Measurements from ENCODE around the gene KCNJ3. TPM values are rescaled to one million over a fixed set of nuclear protein-coding genes. Genes with fewer than 3 reads are reported as not detected.
A peak's percentile ranks its signal among the peaks of the same experiment; 100 is the strongest.

KCNJ3 gene
- total and polyA plus RNA-seq, 2 of the 13 experiments (the other 11 are each of a cell fraction or from before 2014, with no cell fraction given): not detected

GRCh38 chr2:154849482-154849881, 151.0 kb downstream of the KCNJ3 start:
- ATAC-seq (no peak), DNase-seq (ENCODE audit: low spot score) (no peak), FAIRE-seq (no peak)
- H3K79me2 ChIP-seq (ENCODE audit: insufficient read depth, low read length): no peaks in the 10 kb centered on the region
- TF ChIP-seq HMG20A (CRISPR knock-in tag; IDR thresholded peaks at IDR 0.05; ENCODE audit: borderline replicate concordance) (no peak), HNRNPK (IDR thresholded peaks at IDR 0.05; ENCODE audit: low read depth, low read length, poor library complexity, severe bottlenecking) (peak; percentile 18), SMYD3 (CRISPR knock-in tag; IDR thresholded peaks at IDR 0.05) (no peak), SNAPC4 (CRISPR knock-in tag; IDR thresholded peaks at IDR 0.05) (no peak), NFAT5 (CRISPR knock-in tag; IDR thresholded peaks at IDR 0.05) (no peak)
- no peak overlapping the region for H3K27ac ChIP-seq (ENCODE audit: extremely low read length, insufficient read depth, low read length)
- ChIA-PET CTCF (ENCODE audit: low intra/inter-chr PET ratio, low total read pairs) (no interaction called here), POLR2A (no interaction called here)
- 34% methylated on average over 3 of the region's 3 CpGs for WGBS (ENCODE audit: low lambda C conversion rate)
- H3K27me3 ChIP-seq (ENCODE audit: control insufficient read depth in 1 of 2, insufficient read depth in 2 of 2, low read length in 2 of 2): no peaks in the 10 kb centered on the region
- H4K20me1 ChIP-seq (ENCODE audit: insufficient read depth, low read length): no peaks in the 10 kb centered on the region
- no peaks in the 10 kb centered on the region for H3K9me3 ChIP-seq (ENCODE audit: low read length)
- H2AFZ ChIP-seq (ENCODE audit: low read length): no peak overlapping the region
- no peak overlapping the region for H3K9ac ChIP-seq (ENCODE audit: insufficient read depth, low read depth, low read length)
- no peaks in the 10 kb centered on the region for H3K4me1 ChIP-seq (ENCODE audit: insufficient read depth, low read length)
- H3K4me2 ChIP-seq (ENCODE audit: low read depth, low read length): no peak overlapping the region
- no TSS peak for BruUV-seq (replicated peaks)
- no peaks in the 10 kb centered on the region for H3K36me3 ChIP-seq (replicated peaks in 1 of 2; ENCODE audit: control insufficient read depth in 1 of 2, insufficient read depth in 2 of 2, low read length in 2 of 2)
- intact Hi-C loops (cut with micrococcal nuclease; ENCODE audit: unreplicated experiment) (no loop called here), in situ Hi-C loops (cut with HindIII; ENCODE audit: extremely low pct_ligation_motif_present, low pct_unique_long_range_greater_than_20kb) (no loop called here)
- H3K4me3 ChIP-seq (replicated peaks in 1 of 3; ENCODE audit: insufficient read depth in 1 of 3, low read depth in 2 of 3, low read length in 3 of 3): no peak overlapping the region
